CD4-positive, alpha-beta T cell treated with Interleukin-17A for 1 hour (primary cell): ENCODE measurements around the gene PRMT5.
"Not testable (repeated sequence)": the region's sequence is repeated elsewhere in the genome, so short reads cannot be mapped to it uniquely, and the experiment has no call there.

Experiments used
- DNase-seq: peaks from one replicate; pipeline ENCODE4 v3.0.0-alpha.2; 2020

Gene PRMT5

DNA sequence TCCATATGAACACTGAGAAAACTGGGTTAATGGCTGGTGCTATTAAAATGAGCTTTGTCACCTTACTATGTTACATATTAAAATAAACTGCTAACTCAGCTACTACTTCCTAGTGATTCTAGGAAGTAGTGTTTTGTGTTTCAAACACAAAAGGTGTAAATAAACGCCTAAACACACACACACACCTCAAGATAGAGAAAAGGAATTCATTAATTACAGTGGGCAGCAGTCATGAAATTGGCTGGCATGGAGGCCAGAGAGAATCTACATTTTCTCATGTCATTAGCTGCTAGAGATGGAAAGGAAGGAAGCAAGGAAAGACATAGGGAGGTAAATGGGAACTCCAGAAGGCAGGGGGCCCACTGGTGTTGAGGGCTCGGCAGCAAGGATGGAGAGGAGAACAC, 787 bp upstream of the PRMT5 start:
- no peak for DNase-seq

DNA sequence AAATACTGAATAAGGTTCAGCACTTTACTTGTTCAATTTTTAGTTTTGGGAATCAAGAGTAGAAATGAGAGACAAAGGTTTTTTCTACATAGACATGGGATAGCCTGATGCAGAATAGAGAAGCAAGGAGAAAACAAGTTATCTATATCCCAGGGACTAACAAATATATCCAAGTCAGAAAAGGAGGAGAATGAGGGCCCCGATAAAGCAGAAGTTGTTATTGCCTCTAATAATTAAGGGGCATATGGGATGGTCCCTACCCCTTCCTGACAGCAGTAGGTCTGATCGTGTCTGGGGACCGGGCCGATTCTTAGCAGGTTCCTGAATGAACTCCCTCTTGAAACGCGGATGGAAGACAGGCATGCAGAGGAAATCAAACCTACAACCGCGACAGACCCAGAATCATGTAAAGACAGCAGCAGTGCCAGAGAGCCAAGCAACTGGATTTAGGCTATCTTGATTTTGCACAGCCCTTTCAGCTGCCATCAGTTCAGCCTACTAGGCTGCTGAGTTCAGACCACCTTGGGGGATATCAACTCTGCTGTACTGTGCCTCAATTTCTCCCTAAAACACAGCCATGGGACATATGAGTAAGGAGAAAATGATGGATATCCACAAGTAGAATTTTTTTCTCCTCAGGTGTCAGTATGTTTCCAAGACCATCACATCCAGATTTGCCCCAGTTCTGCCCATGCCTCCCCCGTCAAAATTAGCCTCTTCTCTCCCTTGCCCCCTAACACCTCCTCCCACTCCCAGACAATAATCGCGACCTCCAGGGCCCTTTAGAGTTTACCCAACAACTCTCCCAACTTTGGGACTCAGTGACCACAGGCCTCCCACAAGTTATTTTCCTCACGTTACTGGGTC, 706 bp downstream of the PRMT5 start:
- peak; percentile 7 for DNase-seq

DNA sequence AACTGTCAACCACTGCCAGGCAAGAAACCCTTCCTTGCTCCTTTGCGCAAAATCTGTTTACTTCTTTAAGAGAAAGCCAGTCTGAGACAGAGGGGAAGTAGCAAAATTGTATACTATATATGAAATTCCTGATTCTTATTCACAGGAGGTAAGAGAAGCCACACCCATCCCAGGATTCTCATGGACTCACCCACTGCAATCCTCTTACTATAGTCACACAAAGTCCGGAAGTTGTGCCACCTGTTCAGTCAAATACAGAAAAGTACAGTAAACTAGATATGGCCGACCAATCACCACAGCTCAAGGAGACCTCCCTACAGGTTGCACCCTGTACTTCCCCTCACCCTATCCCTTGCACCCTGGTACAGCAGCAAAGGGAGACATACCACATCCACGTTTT, 2.9 kb downstream of the PRMT5 start:
- no peak for DNase-seq

DNA sequence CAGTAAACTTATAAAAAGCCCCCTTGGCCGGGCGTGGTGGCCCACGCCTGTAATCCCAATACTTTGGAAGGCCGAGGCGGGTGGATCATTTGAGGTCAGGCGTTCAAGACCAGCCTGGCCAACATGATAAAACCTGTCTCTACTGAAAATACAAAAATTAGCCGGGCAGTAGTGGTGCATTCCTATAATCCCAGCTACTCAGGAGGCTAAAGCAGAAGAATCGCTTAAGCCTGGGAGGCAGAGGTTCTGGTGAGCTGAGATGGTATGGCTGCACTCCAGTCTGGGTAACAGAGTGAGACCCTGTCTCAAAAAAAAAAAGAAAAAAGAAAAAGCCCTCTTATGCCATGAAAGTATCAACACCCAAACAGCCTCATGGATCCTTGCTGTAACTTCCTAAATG, 3.7 kb downstream of the PRMT5 start:
- DNase-seq, result no peak

DNA sequence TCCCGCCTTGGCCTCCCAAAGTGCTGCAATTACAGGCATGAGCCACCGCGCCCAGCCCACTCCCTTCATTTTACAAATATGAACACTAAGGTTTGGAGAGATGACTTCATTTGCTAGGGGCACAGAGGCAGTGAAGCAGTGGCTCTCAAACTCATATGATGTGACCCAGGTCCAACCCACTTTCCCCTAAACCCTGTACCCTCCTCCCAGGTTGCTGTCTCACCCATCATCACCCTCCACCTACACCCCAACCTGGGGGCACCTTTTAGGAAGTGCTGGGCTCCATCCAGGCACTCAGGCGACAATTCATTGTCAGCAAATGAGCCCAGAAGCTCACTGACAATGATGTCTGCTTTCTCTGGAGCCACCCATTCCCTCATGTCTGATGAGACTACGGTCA, 5.4 kb downstream of the PRMT5 start:
- no peak for DNase-seq

DNA sequence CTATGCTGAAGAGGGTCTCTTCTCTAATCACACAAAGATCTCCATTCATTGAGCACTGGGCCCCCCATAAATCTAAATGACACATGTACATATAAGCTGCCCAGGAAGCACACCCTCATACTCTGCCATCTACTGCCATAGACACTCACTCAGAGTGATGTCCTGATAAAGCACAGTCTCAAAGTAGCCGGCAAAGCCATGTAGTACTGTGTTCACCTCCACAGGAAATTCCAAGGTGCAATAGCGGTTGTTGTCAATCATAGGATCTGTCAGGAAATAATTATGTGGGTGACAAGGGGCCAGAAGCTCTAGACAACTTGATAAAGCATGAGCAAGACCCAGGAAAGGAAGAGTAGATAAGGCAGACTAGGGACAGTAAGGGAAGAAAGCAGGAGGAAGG, 6.9 kb downstream of the PRMT5 start:
- no peak for DNase-seq

DNA sequence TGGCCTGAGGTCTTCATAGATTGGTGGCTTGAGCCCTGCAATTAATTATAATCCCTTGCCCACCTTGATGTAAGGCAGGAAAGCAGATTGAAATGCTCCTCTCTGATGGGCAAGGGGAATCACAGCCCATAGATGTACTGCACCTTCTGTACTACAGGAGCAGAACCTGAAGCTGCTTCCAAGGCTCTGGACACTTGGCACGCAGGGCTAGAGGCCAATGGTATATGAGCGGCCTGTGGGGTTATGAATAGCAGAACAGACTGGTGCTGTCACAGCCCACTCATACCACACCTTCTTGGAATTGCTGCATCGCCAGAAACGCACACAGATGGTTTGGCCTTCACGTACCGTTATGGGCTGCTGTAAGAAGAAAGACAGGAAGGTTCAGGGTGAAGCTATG, 8.5 kb downstream of the PRMT5 start:
- DNase-seq, result no peak

DNA sequence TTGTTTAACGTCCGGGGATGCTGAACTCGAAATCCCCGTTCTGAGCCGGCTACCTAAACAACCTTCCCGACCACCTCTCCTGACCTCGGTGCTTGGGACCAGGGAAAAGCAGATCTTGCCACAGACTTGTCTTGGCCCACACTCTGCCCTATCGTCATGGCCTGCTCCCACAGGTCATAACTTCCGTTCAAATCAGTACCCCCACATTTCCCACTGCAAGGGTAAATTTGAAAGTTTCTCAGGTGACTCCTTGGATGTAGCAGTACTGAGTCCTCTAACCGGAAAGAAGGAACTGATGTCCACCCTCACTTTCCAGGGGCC, 9.6 kb downstream of the PRMT5 start:
- no peak for DNase-seq

DNA sequence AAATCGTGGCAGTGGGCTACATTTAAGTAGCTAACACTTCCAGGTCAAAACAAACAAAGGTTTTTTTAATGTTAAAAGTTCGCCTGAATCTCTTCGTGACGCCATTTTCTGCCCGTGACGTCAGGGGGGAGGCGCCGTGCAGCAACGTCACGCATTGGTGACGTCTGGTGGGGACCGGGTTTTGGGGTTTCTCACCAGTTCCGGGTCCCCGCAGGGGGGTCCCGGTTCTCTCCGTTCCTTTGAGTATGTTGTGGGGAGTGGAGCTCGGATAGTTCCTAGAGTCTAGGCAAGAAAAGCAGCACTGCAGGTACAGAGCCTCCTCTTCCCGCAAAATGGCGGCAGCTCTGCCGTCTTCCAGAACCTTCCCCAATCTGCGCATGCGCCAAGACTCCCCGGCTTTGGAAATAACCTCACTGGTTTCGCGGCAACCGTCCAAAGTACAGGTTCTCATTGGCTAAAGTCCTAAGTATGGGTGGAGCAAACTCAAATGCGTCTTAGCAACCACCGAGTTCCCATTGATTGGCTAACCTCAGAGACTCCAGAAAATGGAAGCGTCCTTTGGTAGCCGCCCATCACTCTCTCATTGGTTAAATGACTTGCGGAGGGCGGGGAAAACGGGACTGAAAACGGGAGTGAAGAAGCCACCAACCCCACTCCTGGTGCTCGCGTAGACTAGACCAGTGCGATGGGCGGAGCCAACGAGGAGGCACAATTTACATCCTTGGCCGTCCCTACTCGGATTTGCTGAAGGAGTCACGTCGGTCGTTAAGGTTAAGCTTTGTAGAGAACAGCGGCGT, 10.2 kb downstream of the PRMT5 start, which contains the start of gene RBM23:
Gene RBM23 (minus strand): TSS at position 346 of the 797 bp plus-strand sequence.
- DNase-seq, result peak; percentile 100

DNA sequence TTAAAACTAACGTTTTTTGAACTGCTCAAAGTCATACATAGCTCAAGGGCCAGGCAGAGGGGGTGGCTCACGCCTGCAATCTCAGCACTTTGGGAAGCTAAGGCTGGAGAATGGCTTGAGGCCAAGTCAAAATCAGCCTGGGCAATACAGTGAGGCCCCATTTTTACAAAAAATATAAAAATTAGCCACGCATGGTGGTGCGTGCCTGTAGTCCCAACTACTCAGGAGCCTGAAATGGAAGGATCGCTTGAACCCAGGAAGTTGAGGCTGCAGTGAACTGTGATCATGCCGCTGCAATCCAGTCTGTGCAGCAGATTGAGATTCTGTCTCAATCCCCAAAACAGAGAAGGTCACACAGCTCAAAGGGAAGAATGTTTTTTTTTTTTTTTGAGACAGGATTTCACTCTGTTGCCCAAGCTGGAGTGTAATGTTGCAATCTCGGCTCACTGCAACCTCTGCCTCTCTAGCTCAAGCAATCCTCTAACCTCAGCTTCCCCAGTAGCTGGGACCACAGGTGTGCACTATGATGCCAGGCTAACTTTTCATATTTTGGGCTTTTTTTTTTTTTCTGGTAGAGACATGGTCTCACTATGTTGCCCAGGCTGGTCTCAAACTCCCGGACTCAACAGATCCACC, 13.2 kb downstream of the PRMT5 start:
- no peak for DNase-seq

DNA sequence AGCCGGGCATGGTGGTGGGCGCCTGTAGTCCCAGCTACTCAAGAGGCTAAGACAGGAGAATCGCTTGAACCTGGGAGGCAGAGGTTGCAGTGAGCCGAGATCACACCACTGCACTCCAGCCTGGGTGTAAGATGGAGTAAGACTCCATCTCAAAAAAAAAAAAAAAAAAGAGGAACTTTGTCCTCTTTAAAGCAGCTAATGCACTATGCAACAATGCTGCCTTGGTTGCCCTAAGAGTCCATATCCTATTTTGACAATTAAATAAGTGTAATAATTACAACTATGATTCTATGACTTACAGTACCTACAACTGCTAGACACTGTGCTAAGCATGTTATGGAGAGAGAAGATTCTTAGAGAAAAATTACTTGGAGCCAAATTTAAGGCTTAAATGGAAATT, 14.3 kb downstream of the PRMT5 start:
- not testable (repeated sequence) for DNase-seq

DNA sequence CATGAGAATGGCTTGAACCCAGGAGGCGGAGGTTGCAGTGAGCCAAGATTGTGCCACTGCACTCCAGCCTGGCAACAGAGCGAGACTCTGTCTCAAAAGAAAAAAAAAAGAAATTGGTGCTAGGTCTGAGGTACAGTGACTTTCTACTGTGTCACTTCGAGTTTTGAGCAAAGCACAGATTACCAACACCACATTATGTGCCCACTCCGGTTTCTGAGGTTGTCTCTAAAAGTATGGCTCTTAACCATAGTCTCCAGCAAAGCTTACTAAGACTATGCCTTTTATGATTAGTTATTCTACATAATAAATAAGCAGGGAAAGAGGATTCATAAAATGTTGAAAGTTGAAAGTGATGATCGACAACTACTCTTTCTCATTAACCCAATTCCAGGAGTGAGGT, 18.3 kb downstream of the PRMT5 start:
- no peak for DNase-seq

DNA sequence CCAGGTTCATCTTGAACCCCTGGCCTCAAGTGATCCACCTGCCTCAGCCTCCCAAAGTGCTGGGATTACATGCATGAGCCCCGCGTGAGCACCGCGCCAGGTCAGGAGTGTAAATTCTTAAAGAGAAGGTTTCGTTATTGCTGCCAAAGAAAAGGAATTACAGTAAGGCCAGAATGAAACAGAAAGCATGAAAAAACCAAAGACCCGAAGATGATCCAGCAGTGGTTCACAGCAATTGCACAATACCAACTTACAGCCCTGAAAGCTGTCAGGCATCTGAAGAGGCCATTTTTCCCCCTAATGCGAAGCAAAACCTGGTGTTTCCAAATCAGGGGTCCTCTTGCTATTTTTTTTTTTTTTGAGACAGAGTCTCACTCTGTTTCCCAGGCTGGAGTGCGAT, 20.6 kb downstream of the PRMT5 start:
- DNase-seq, result no peak

DNA sequence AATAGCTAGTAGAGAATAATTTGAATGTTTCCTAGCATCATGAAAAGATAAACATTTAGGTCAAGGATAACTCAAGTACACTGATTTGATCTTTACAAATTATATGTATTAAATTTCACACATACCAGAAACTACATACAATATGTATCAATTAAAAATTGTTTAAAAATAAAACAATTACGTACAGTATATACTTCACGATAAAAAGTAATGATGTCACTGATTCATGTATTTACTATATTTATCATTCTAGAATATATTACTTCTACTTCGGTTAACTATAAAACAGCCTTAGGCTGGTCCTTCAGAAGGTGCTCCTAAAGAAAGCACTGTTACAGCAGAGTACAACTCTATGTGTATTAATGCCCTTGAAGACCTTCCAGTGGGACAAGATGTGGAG, 21.7 kb downstream of the PRMT5 start:
- DNase-seq, result no peak

DNA sequence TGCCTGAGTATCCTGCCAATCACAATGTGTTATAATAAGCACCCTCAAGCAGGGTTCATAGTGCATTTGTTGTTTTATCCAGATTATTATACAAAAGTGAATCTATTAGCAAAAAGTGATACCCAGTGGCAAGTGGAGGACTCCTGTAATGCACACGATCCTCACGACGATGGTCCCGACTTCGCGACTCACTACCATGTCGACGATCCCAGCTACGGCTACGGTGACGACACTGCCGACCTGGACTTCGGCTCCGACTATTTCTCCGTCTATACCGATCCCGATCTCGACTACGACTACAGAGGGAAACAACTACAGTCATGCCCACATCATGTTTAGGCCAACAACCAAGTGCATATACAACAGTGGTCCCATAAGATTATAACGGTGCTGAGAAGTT, 23.1 kb downstream of the PRMT5 start:
- no peak for DNase-seq

DNA sequence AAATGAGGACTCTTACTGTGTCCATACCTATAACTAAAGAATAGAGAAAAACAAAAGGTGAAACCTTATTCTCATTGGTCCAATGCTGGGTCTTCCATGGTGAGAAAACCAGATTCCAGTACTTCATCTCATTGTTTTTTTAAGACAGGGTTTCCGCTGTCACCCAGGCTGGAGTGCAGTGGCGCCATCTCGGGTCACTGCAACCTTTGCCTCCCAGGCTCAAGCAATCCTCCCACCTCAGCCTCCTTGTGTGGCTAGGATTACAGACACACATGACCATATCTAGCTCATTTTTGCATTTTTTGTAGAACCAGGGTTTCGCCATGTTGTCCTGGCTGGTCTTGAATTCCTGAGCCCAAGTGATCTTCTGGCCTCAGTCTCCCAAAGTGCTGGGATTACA, 23.5 kb downstream of the PRMT5 start:
- no peak for DNase-seq

DNA sequence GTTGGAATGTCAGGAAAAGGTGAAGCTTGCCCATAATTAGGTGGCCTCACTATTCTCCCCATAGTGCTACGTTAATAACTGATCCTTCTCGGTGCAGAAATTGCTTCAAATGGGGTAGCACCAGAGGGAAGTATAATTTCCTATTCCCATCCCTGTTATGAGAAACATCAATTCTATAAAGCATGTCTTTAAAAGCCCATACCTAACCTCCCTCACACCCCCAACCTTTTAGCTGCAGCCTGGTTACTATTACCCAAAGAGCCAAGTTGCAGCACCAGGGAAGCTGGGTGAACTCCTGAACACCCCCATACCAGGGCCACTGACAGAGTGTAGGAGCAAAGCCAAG, 25.5 kb downstream of the PRMT5 start:
- no peak for DNase-seq

DNA sequence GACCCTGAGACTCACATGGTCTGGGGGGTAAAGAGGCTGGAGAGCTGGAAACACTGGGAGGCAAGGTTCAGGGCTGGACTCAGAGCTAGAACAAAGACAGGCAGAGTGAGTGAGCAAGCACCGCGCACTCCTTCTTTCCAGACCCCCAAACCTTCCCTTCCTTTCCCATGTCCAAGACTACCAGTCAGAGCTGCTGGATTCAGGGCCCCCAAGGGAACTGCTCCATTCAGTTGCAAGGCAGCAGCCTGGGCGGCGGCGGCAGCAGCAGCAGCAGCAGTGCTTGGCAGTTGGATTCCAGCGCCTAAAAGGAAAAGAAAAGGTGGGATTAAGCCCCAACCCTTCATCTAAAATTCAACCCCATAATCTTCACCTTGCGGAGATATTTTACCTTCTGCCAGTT, 27.4 kb downstream of the PRMT5 start:
- DNase-seq, result no peak

DNA sequence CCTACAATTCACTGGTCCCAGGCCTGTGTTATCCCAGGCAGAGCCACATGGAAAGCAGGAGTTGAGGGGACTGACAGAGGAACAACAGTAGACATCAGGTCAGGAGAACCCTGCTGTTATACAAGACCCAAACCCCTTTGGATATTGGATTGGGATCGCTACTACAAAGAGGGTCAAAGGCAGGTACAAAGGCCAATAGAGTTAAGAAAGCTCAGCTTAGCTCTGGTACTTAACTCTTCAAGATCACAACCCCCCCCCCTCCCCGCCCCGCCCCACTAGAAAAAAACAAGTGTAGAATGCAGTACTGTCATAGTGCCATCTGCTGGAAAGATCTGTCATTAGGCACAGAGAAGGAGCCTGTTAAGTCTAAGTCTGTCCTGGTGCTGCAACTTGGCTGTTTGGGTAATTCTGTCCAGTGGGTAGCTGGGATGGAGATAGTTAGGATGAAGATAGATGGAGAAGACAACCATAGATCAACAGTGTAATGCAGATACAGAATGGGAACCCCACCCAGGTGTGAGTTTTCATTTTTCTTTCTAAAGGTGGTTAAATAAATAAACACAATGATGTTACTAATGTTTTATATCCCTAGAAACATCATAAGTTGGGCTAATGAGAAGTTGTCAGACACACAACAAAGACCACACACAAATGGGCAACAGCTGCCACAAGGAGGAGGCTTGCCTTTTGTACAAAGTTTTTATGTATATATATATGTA, 28.9 kb downstream of the PRMT5 start:
- DNase-seq, result peak; percentile 82

DNA sequence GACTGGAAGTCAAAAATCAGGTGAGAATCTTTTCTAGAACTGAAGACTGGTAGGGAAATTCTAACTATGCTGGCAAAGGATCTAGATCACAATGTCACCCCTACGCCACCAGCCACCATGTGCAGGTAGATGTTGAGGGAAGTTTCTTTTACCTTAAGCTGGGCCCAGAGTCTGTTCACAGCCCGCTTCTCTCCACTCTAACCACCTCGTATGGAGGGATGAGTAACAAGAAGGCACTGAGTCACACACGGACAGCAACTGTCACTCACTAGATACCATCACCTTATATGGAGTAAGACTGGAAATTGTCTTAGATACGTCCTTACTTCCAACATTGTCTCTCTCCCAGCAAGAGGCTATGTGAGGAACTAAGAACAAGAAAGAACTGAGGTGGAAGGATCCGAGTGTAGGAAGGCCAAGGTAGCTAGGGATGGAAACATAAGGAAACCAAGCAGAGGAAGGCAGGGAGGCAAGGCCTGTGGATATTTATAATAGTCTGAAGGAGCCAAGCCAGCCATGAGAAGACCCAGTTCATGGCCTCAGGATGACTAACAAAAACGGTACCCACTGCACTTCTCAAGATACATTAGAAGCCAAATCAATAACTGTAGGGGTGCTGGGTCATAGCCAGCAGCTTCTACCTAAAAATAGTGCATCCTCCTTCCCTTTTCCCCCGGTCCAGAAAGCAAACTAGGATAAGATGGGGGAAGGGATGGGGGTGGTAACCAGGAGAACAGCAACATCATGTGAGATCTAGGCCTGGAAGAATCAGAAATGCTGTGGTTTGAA, 30.7 kb downstream of the PRMT5 start:
- no peak for DNase-seq

DNA sequence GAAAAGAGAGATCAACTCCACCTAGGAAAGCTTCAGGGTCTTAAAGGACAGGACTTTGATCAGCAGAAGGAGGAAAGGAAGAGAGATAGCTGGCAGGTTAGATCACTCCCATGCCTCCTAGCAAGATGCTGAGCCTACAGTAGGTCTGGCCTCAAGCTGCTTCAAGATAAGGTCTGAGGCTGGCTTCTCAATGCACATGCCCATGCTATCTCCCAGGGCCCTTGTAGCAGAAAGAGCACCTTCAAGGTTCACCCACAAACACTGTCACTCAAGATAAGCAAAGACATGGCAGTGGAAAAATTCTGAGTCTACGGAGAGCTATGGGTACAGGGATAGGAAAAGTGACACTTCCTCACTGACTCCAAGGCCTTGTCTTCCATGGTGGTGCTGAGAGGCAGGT, 31.8 kb downstream of the PRMT5 start:
- DNase-seq, result no peak

DNA sequence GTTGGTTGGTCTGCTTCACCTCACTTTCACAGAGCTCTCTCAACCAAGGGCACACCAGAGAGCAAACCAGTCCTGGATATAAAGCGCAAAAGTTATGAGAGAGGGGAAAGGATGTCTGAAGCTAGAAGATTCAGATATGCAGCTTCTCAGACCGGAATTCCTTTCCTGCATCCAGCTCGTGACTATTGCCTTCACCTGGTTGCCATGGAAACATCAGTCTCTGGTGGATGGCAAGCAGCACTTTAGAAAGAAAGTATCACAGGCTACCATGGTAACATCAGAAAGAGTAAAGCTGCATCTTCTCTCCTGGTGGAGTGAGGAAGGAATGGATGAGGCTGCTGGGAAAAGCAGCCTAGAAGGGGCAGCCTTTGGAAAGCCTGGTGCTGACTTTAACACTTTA, 32.4 kb downstream of the PRMT5 start:
- DNase-seq, result no peak

DNA sequence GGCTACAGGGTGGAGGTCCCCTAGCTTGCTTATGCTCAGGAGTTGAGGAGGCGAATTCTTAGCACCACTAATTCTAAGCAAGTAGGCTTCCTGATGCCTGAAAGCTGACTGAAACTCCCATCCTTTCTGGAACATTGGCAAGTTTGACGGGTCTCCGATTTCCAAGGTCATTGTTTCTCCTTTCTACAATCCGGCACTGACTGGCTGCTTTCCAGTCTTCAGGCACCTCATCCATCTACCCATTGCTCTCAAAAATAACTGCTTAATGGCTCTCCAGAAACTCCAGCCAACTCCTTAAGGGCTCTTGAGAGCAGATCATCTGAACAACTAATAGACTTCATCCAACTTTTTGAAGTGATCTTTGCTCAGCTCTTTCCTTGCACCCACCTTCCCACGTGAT, 32.8 kb downstream of the PRMT5 start:
- DNase-seq, result no peak
